GM19463 (cell line): ENCODE measurements around the gene SHROOM3.

ENCODE experiments used
- ATAC-seq: cut with Tn5 transposase; IDR thresholded peaks from one replicate; pipeline ENCODE4 v1.9.1; 2021; ENCODE audit warnings: mild to moderate bottlenecking, moderate library complexity; ENCODE audit not compliant: unreplicated experiment

The SHROOM3 gene

DNA sequence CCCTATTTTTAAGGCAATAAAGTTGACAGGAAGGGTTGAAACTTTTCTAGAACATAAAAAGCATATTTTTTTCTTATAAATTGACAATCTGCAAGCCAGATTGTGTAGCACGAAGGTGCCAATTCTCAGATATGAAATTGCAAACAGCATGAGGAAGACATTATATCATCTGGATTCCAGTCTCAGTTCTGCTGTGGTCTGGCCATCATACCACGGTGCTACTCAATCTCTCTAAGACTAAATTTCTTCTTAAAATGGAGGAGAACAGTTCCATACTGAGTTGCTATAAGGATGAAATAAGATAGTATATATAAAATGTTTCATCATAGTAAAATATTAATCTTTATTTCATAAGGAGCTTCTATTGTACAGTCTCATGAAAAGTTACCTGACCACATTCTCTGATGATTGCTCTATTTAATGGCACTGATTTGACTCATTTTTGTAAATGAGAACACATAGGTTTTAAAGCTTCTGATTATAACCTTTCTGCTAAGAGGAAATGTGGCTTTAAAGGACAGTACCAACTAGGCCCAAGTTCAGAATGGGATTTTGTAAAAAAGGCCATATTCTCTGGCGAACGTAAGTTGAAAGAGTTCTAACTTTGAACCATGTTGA, 127.9 kb downstream of the SHROOM3 start:
- no peak for ATAC-seq

DNA sequence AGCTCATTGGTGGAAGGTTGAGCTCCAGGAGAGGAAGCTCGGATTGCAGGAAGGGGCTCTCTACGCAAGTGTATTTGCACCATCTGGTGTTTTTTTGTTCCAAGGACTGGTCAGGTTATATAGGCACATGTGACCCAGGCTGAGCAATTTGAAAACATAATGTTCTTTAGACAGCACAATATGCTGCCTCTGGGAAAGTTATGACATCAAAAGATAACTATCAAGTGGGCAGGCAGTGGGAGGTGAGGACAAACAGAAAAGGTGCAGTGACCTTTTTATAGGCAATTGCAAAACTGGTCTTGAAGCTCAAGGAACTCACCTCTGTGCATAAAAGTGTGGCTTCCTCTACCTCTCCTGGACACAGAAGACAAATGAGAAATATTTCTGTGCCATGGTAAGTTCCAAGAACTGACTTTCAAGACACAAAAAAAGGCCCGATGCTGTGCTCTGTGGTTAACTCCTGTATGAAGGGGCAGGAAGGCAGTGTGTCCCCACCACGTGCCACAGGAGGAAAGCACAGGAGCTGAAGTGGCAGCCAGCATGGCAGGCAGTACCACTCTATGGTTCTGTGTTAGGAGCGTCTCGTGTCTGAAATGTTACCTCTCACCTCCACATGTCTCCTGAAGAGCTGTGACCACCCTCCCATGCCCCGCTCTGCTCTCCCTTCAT, 128.6 kb downstream of the SHROOM3 start:
- no peak for ATAC-seq

DNA sequence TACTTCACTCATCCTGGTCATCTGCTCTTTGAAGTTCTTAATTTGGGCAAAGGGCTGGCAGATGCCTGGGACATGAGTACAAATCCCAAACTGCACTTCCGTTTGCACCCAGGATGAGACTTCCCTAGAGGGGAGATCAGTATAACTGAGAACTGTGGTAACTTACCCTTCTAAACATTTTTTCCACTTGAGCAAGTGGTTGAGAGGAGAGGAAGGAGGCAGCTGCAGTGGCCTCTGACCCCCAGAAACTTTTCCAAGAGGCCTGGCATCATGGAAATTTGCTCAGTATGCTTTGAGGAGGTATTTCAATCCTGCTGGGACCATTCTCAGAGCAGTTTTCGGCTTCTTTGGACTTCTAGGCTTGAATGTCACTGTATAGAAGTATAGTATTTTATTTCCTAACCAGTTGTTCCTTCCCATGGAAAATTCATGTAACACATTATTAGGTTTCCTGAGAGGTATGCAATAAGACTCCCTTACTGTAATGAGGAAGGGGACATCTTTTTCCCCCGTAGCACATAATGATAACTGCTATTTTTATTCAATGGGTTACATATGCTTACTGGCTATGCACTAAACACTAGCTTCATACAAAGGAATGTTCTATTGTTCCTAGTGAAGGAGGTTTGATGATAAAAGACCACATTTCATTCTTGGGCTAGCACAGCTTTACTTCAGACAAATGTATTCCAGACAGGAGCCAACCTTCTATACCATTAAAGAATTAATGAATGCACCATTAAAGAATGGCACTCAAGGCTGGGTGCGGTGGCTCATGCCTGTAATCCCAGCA, 129.3 kb downstream of the SHROOM3 start:
- no peak for ATAC-seq

DNA sequence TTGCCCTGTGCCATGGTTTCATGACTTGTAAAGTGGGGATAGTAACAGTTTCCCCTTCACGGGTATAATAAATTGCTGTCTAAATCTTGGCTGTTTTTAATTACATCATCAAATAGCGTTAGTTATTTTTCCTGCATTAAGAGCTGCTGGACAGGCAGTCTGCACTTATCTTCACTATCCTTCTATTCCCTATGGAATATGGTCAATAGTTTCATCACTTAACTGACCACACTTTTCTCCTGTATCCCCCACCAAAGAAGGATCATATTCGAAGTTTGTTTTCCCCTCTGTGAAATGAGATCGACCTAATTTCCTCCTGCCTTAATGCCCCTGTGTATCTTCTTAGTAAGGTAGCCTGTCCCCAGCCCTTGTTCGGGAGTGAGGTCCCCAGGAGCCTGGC, 133.2 kb downstream of the SHROOM3 start:
- ATAC-seq: no peak

DNA sequence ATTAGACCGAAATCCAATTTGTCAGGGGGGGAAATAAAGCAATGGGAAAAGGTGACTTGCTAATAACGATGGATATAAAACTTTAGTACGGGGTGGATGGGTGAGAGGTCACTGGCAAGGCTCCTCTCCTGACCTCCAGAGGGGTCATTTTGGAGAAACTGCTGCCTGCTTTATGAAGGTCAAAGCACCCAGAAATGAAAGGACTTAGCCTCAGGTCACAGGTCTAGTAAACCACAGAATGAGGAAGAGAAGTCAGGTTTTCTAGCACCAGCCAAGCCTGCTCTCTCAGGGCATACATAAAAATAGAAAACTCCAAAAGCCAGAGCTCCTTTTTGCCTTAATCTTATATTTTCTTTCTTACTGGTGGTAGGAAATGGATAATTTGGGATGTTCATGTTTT, 134.2 kb downstream of the SHROOM3 start:
- no peak for ATAC-seq

DNA sequence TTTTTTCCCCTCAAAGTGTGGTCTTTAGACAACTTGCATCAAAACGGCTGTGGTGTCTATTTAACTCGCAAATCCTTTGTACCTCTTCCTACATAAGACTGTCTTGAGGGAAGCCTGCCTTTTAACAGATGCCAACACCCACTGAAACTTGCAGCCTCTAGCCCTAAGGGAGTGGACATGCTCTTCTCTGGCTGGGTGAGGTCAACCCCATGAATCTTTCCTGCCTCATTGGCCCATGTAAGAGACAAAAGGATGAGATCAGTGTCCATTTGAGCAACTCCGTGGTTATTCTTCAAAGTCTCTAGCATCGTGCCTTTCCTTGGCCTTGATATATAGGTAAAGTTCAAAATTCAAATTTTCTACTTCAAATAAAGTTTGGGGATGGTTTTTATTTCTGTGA, 134.7 kb downstream of the SHROOM3 start:
- ATAC-seq: no peak

DNA sequence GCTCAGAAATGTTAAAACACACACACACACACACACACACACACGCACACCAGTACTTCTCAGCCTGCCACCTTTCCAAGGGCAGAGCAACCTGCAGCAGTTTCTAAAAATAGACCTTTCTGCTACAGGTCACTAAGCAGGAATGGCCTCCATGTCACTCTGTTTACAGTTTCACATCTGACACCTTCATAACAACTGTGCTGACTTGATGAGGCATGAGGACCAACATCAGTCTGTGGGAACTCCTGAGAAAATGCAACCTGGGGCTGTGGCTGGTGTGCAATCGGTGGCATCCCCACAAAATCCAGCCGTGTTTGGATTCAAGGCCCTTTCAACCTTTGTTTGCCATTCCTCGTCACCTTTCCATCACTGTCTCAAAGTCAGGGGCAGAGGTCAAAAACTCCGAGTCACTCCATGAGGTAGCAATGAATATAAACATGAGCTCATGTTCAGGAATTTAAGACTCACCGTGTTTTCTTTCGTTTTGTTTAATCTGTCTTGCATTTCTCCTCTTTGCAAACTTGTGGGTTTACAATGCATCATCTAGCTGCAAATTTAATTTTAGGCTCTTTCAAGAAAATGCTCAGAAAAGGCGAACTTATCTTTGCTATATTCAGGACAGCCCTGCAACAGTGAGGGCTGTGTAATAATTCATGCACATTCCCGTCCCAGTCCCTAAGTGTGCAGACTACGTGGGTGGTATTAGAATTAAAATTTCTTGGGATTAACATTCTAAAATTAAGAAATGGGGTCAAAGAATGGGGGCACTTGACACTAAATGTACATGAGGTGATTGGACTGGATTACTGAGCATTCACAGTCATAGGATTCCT, 135.3 kb downstream of the SHROOM3 start:
- no peak for ATAC-seq

DNA sequence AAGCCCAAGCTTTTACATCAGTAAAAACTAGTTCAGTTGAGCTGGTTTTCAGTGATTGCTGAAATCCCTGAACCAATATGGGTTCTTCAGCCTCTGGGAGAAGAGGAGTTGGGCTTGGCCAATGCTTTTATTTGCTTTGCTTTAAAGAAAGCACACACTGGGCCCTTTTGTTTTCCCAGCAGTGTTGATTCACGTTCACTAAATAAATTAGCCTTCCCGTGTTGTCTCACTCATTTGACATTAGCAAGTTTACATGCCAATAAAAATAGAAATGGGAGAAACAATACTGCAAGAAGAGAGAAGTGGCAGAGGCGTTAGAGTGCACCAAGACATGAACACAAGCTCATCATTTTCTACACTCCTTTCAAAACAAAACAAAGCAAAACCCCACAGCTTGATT, 136.2 kb downstream of the SHROOM3 start:
- ATAC-seq: no peak

DNA sequence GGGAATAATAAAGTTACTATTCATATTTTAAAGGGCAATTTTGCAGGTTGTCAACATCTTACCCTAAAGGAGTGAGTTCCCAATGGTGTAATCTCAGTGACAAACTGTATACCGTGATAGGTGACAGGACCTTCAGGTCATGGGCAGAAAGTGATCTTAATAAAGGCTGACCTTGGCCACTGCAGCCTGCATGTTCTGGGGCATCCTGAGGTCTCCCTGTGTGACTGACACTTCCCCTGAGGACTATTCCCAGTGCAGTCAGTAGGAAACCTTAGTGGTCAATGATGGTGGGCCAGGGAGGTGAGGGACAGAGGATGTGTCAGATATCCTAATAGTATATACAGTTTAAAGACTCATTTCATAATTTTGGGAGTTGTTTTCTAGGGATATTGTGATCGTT, 137.2 kb downstream of the SHROOM3 start:
- ATAC-seq: no peak

DNA sequence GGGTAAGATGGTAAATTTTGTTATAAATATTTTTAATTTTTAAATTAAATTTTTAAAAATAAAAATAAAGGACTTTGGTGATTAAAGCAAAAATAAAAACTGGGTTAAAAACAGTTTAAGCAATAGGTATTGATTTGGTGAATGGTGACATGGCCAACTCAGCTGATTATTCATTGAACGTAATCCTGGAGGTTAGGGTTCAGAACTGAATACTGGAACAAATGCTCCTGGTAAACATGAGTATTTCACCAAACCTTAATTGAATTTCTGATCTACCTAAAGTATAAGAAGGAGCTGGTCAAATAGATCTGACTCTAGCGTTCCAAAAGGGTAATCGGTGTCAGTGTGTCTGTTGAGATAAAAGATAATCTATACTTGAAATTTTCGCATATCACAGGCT, 141.8 kb downstream of the SHROOM3 start:
- ATAC-seq: no peak

DNA sequence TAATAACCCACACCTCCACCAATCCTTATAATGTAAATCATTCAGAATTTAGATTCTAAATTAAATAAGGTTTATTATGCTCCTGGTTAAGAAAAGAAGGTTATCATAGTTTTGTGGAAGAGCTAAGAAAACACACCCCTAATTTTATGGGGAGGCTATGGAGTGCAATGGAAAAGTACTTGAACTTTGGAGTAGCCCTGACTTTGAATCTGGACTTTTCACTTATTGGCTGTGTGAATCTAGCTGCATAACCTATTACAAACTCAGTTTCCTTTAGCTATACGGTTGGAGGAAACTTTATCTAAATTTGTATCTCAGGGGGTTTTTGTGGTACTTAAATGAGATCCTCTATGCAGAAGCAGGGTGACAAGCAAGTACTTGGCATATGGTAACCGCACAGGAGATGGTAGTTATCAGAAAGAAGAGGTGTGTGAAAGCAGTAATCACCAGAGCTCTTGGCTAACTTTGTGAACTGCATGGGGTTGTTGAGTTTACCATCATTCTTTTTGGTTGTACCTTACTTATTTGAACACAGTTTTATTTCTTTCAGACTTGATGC, 143.1 kb downstream of the SHROOM3 start:
- ATAC-seq: no peak

DNA sequence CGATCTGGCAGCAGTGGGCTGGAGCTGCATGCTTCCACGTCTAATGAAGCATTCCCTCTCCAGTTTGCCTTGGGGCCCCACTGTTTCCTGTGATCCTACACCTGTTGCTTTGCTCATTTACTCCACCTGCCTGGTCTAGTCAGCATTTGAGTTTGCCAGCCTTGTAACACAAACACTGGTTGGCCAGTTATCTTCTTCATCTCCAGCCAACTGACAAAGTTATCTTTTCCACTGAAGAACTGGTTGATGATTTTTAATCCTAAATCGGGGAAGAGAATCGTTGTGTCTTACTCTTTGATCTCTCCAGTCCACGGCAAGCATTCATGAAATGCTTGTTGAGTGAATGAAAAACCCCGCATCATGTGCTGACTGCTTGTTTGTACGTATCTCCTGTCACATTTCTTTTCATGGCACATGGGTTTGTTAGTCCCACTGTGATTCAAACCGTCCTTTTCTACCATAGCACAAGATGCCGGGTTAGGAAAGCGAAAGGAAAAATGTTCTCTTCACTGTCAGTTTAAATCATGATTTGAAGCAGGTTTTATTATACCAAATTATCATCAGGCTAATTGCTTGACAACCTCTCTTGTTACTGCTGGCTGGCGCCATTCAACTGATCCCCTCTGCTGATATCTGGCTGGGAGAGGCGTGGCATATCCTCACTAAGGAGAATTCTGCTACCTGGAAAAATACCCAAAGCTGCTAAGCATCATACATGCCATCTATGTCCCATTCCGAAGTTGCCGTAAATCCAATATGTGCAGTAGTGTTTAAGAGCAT, 144.8 kb downstream of the SHROOM3 start:
- ATAC-seq: no peak

DNA sequence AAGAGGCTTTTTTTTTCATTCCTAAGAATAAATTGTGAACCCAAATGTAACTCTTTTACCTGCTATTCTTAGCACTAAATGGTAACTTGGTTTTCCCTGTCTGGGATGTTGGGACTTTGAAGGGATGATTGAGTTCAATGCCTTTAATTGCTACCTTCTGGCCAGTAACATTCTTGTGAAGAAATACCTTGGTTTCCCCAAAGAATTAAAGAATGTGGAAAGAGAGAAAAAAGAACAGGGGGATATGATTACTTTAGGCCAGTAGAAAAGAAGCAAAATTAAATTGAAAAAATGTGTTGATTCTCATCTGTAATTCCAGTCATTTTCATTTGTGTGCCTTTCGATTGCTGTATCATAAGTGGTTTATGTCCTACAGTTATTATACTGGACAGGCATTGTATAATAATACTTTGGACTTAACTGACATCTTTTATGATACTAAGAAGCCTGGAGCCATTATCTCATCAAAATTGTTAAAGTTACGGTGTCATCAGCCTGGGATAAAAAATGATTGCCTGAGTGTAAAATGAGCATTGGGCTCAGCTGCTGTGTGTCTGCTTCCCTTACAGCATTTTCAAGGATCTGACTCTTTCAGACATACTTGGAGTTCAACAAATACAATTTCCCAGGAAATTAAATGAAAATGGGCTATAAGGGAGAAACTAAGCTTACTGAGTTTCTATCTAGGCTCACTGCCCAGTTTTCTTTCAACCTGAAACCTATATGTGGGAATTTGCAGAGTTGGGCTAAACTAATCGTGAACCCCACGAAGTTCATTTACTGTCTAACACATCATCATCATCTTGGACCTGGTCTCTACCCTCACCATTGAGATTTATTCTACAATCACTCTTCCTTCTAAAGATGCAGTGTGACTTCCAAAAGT, 146.3 kb downstream of the SHROOM3 start:
- no peak for ATAC-seq

DNA sequence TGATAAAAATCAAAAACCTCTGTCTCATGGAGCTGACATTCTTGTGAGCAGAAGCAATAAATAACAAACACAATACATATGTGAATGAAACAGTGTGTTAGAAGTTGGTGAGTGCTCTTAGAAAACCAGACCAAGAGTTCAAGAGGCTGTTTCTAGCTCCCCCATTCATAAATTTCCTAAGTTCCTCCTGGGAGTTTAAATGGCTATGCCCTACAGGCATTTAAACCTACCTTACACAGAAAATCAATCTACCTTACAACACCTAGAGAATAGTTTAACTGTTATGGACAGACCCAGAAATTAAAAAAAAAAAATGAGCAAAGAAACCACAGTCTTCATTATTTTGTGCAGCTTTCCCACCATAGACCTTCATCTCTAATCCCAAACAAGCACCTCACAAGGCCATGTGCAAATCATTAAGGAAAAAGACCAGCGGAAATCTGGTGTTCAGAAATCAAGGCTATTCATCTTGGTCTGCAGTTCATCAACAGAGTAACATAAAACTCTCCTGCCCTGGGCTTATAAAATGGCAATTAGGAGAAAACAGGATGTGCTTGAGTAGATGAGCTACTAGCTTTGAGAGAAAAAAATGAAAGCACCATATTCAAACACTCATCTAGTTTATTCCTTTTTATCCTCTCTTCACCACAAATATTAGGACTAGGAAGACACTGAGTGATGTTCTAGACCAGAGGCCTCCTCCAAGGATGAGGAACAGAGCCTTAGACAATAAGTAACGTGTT, 147.2 kb downstream of the SHROOM3 start:
- no peak for ATAC-seq

DNA sequence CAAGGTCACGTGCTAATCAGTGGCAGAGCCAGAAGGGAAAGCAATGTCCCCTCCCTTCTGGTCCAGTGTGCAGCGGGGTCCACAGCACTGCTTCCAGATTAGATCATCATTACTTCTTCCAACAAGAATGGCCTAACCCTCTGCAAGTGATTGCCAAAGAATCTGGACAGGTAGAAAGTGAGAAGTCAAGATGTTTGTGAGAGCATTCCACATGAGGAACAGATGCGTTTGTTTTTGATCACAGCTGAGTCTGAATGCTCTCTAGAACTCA, 147.7 kb downstream of the SHROOM3 start:
- no peak for ATAC-seq

DNA sequence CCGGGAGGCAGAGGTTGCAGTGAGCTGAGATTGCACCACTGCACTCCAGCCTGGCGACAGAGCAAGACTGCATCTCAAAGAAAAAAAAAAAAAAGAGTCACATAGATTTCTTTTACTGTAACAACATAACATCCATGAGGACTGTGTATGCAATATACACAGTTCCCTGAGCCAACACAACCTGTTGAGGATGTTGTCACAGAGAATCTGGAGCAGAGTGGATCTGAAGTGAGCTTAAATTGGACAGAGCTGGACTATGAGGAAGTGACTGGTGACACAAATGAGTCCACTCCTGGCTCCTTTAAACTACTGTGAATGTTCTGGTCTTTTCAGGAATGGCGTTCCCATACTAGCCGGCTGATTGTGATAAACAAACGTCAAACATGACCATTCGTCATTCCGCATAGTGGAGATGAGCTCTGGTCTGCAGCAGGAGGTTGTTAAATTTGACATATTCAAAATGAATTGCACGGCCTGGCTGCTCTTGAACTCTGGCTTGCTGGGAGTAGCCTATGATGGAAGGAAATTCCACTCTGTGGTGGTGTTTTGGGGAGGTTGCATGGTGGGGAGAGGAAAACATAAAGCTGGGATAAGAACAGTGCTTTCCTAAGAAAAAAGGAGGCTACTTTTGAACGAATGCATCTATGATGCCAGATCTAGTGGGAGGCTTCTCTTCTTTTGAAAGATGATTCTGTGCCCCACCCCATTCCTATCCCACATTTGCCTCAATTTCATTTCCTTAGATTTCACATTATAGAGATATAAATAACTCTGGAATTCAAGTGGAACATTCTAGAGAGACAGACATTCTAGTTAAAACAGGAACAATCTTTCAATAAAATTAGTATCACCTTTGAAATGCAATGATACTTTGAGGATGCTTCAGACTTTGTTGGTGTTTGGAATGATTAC, 149.5 kb downstream of the SHROOM3 start:
- no peak for ATAC-seq

DNA sequence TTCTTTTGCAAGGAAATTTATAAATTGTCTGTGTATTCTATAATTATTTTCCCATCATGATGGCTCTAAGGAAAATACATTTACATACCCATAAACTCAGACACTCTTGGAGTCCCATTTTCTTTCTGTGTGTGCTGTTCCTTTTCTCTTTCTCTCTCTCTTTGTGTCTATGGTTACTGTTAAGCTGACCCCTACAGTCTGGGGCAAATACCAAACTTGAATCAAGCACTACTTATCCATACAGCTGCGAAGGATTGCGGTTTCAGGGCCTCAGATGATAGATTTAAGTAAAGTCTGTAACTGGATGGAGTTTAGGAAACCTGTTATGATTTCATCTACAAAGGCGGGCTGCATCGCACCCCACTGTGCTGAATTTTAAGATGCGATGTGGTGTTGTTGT, 150.2 kb downstream of the SHROOM3 start:
- no peak for ATAC-seq

DNA sequence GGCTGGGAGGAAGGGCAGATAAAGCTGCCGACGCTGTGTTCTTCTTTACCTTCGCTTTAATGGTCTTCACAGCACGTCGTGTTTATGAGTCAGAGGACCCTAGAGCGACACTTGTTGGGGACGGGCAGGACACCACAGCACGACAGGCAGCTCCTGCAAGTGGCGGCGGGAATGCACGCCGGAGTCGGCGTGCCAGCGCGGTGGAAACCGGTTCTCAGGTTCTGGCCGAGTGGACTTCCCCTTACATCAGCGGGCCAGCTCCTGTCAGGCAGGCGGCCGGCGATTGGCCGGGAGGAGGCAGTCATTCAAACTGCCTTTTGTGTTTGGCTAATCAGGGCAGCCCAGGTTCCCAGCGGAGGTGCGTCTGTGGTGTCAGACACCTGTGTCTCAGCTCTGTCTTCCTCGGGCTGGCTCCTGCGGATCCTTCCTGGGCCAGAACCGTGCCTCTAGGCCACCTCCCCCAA, 150.9 kb downstream of the SHROOM3 start:
- ATAC-seq: peak; percentile 95
